GM18502 (cell line): ENCODE data around the gene PDLIM4.
A peak's percentile ranks its signal among the peaks of the same experiment; 100 is the strongest.

Source experiments
- ATAC-seq: cut with Tn5 transposase; IDR thresholded peaks from one replicate; pipeline ENCODE4 v1.9.1; 2021; ENCODE audit warnings: mild to moderate bottlenecking; ENCODE audit not compliant: unreplicated experiment, poor library complexity

PDLIM4 gene

DNA sequence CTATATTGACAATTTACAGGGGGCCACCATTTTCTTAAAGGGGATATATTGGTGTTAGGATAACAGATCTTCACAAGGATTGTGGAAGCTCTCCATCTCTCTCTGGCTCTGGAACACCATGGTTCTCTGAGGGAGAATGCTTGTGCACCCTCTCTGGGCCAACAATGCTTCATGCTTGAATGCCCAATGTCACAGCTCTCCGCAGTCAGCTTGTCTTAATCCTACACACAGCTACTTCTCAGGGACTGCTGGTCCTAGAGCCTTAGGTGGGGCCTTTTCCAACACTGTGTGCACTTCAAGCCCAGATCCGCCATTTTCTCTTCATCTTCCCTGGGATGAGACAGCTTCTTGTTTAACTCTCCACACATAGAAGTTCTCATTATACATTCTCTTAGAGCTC is 6.9 kb upstream of the PDLIM4 start:
- no peak for ATAC-seq

DNA sequence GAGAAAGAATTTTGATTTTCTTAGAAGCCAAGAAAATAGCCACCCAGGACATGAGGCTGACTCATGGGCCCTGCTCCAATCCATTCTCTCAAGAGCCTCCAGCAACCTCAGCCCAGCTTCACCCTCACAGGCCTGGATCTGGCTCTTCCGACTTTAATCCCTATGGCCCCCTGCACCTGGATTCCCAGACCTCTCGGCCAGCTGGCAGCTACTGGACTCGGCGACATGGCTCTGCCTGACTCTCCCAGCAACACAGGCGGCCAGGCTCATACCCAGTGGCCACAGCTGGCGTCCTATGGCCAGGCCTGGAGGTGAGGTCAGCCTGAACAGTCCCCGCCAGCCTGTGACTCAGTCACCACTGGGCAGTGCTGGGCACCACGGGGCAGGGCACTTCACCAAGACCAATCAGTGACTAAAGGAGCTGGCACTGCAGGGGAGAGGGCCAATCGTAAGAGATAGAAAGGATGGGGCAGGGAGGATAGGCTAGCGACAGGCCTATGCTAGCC is 6.2 kb upstream of the PDLIM4 start:
- no peak for ATAC-seq

DNA sequence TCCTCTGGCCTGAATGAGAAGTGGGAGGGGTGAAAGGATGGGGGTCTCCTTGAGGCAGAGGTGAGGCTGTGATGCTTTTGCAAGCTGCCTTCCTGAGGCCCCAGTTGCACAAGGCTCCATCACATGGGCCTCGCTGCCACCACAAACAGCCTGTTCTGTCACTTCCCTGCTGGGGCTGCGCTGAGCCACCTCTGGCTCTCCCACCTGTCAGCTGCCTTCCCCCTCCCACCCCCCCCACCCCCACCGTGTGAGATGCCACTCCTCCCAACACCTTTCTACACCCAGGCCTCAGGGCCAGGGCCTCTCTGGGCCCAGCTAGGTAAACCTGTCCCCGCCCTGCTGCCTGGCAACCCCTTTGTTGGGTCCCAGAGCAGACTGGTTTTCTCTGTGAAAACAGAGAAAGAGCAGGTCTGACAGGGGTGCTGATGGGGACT is 4.5 kb upstream of the PDLIM4 start:
- ATAC-seq = no peak

DNA sequence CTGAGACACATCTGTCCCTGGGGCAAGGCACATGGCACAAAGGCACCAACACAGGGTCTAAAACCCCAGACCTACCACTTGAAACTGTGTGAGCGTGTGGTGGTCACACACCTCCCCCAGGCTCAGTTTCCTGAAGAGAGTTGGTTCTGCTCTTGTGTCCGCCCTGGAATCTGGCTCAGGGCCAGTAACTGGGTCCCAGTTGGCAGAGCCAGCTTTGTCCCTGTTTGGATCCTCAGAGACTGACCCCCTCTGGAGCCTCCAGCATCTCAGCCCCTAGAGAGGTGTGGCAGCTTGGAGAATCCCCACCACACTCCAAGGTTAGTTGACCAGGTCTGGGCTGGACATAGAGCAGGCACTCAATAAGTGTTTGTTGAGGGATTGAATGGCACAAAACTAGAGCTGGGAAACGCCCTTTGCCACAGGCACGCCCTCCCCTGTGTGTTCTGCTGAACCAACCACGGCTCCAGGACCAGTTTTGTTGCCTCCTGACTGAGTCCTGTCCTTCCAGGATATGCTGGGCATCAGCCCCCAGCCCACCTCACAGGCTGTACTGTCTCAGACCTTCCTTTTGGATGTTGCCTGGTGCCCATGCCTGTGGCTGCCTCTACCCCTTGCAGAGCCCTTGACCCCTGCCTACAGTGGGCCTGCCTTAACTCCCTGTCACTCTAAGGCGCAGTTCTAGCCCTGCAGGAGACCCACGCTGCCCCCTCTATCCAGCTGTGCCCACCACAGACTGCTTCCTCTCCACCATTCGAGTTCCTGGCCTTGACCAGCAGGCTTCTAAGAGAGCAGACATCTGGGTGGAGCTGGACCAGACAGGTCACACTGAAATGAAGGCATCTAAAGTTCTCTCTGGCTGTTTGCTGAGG is 3.8 kb upstream of the PDLIM4 start:
- ATAC-seq = no peak

DNA sequence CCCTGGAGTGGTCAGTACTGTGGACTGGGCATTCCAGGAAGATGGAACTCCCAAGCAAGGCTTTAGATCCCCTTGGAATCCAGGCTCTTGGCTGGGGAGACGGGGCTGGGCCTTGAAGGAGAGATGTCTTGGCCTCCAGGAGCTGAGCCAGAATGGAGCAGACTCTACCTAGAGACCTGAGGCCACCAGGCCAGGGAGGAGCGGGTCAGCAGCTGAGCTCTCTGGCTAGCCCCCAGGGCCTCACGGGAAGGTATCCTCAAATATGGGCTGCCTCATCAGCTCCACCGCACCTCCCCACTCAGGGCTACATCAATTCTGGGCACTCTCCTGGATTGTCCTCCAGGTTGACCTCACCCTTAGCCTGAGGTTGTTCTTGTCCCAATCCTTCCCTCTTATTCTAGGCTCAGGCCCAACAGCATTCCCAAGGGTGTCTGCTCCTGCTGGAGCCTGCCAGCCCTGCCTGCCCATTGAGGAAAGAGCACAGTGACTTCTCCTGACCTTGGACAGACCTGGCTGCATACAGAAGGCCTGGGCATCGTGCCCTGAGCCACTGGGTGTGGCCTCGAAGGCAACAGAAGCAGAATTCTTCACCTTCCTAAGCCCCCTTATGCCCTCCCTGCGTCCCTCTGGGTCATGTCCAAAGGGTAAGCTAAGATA is 3.0 kb upstream of the PDLIM4 start:
- no peak for ATAC-seq

DNA sequence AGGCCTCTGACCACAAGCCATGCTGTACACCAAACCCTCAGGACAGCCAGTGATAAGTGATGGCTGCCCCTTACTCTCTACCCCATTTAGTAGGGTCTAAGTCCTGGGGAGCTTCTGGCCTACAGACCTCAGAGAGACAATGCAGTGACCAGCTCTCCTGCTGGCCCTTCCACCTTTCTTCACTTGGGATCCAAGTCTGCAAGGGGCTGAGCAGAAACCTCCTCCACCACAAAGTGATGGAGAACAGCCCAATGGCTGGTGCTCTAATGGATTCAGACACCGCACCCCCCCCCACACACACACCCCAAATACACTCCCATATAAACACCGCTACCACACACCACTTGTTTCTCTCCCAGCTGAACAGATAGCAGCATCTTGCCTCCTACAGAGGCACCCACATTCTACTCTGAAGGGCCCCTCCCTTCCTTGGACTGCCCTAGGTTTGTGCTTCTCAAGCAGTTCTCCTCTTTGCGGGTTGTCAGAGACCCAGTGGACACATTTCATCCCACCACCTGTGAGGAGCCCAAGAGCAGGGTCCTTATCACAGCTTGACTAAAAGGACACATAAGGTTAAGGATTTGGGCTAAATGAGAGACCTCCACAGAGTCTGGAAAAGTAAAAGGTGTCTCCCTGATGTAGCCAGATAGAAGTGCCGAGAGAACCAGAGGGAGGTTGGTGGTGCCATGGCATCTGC is 1.3 kb upstream of the PDLIM4 start:
- ATAC-seq = no peak

DNA sequence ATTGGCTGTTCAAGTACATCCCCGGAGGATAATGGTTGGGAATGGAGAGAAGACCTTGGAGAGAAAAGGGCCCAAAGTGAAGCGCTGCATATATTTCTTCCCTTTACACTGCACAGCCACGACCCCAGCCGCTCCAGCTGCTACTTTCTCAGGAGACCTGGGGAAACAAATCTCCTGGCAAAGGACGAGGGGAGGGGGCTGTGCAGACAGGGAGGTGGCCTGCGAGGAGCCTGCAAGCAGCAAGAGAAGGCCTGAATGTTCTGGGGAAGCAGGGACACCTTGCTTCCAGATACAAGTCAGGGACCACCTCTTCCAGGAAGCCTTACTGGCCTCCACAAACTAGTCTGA is 739 bp upstream of the PDLIM4 start:
- no peak for ATAC-seq

DNA sequence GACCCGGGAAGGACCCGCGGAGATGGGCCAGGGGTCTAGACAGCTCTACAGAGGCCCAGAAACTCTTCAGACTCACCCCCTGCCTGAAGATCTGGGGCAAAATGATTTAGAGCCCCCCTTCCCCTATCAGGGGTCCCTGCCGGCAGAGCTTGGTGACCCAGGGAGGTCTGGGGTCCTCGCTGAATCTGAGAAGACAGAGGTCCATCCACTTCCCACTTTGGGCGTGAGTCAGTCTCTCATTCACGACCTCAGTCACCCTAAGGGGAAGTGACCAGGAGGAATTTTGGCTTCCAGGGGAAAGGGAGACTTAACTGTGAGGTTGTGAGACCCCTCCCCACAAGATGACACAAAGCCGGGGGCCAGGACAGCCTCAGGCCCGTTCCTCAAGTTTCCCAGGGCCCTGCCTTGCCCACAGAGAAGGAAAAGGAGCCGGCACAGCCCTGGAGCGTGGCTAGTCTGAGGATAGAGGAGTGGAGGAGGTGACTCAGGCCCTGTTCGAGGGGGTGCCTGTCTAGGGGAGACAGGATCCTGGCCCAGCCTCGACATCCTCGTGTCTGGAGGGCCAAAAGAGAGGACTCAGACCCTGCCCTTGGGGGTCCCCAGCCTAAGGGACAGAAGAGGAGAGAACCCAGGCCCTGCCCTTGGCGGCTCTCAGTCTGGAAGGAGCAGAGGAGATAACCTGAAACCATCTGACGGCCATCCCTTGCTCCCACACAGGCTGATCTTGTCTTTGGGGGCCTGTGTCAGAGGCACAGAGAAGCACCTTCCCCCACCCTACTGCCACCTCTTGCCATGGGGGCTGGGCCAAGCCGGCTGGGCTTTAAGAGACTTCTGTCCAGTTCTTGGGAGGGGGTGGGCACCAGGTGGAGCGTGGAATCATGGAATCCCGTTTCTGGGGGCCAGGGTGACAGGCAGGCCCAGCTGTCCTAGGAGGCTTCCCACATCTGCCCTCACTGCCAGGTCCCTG is 889 bp downstream of the PDLIM4 start:
- ATAC-seq = no peak

DNA sequence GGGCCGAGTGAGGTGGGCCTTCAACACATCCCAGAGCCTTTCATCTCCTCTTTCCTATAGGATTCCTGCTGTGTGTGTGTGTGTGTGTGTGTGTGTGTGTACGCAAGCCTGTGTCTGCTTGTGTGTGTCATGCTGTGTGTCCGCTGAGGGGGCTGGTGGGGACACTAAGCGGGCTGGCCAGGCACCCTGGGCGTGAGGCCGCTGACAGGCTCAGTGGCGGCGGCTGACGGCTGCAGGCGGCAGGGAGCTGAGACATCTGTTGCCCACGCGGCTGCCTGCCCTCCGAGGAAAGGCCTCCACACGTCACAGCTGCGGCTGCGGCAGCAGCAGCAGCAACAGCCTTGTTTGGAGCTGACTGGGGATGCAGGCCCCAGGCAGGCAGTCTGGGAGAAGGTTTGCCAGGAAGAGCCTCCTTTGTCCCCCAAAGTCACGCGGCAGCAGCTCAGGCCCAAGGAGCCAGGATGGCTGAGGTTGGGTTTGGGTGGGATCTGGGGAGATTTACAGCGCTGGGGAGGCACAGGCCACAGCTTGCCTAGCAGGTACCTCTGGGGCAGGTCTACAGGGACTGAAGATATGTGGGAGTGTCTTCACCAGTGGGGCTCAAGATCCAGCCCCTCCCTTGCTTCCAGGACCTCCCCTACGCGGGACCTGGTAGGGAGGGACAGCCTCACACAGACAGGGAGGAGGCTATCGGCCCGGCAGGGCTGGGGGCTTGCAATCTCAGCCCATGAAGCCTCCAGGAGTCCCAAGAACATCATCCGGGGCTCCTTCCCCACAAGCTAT is 1.8 kb downstream of the PDLIM4 start:
- ATAC-seq = no peak

DNA sequence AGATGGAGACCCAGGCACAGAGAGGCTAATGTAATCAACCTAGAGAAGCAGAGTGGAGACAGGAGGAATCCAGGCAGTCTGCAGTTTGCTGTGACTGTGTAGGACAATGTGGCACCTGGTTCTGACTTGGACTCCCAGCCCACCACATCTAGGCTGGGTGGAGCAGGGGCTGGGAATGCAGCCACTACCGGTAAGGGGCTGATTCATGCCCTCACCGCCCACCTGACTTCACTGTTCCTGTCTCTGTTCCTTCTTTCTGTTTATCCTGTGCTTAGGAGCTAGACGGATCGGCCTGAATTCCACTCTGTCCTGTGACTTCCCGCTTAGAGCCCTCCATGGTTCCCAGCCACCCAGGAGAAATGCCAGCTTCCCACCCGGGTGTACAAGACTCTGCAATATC is 2.6 kb downstream of the PDLIM4 start:
- no peak for ATAC-seq

DNA sequence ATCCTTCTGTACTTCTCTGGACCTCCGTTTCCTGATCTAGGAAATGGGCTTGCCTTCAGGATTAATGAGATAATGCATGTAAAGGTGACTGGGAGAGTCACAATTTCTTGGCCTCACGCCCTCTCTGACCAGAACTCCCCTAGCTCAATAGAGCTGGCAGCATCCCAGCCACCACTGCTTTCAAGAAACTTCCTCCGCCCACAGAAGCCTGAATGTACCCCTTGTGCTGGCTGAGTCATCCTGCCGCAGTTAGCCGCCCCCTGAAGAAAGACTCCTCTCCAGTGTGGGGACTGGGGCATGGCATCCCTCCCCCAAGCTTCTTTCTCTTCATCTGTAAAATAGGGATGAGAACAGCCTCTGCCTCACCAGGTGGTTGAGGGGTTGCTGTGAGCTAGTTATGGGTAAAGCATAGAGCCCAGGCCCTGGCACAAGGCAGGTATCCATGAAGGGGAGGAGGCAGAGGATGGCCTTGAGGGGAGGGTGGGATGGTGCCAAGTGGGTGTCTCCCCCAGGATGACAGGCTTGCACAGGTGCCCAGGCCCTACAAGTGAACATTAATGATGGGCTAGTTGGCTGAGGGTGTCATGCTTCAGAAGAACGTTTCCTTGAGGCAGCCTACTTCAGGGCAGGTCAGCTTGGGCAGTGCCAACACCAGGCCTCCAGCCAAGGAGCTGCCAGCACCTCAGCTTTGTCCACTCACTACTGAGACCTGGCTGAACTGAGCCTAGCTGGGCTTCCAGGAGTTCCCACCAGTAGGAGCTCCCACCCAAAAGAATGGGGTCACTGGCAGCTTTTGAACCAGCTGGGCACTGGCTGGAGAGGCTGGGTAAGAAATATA is 3.4 kb downstream of the PDLIM4 start:
- ATAC-seq = peak; percentile 59

DNA sequence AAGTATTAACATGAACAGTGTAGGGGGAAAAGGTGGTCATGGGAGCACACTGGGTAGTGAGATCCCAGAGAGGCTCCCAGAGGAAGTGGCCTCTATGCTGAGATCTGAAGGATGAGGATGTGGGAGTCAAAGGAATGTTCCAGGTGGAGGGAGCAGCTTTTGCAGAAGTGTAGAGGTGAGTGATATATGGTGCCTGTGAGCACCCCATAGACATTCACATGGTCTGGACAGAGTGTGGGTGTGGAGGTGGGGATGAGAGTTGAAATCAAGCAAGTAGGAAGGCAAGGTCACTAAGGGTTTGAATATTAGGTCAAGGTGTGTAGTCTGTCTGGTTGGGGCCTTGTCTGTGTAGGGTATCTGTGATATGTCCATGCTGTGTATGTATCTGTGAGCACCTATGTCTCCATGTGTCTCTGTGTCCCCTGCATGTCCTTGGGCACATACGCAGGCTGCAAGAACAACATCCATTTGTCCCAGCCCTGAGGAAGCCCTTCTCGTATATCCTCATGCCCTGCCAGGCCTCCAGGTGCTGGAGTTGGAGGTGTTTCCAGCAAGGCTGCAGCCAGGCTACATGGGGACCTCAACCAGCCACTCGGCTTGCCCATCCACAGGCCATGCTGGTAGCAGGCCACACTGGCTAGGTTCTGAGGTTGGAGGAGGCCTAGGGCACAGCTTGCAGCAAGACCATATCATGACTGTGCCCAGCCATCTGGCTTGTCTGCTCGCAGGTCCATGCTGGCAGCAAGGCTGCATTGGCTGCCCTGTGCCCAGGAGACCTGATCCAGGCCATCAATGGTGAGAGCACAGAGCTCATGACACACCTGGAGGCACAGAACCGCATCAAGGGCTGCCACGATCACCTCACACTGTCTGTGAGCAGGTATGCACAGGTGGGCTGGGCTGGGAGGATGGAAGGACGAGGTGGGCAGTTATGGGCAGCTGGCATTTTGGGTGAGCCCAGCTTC is 4.7 kb downstream of the PDLIM4 start:
- no peak for ATAC-seq

DNA sequence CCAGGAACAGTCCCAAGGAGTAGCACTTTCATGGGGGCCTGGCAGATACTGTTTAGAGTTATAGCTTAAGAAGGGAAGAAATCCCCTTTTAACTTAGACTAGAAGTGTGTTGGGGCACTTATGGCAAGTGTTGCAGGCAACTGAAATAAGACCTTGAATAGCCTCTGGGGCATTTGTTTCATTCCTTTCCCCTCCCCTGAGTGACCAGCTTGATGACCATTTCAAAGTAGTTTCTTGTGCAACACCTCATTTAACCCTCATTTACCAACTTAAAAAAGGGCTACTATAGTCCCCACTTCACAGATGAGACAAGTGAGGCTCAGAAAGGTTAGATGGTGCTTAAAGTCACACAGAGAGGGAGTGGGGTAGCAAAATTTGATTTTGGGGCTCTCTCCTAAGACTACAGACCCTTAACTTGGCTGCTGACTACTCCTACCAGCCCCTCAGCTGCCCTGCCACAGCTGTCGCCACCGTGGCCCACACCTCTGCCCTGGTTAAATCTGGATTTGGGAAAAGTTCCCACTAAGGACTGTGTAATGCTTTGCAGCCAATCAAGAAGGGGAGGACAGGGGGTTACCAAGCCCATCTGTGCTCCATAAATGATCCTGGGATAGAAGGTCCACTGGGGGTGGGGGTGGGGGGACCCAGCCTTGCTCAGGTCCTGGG is 5.5 kb downstream of the PDLIM4 start:
- no peak for ATAC-seq

DNA sequence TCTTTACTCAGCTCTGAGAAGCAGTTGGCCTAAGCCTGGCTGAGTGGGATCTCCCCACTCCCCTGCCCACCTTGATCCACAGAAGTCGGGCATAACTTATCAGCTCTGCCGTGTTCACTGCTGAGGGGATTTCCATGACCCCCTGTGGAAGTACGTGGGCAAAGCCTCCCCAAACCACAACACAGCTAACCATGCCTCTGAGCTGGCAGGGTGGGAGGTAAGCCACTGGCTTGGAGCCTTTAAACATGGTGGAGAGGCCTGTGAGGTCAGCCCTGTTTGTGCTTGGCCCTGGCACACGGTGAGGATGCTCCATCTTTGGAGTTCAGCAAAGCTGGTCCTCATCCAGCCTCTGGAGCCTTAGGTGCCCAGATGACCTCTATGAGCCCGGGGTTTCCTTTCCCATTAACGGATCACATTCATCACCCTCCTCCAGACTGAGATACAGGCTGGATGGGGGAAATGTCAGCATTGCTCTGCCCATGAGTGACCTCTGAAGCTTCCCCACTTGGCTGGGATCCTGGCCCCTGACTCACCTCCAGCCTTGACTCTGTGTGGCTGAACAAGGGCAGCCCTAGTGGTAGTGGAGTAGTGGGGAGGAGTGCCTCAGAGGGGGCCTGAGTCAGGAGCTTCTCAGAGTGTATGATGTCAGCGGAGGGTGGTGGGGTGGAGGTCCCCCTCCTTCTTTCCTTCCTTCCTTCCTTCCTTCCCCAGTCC is 6.2 kb downstream of the PDLIM4 start:
- no peak for ATAC-seq

DNA sequence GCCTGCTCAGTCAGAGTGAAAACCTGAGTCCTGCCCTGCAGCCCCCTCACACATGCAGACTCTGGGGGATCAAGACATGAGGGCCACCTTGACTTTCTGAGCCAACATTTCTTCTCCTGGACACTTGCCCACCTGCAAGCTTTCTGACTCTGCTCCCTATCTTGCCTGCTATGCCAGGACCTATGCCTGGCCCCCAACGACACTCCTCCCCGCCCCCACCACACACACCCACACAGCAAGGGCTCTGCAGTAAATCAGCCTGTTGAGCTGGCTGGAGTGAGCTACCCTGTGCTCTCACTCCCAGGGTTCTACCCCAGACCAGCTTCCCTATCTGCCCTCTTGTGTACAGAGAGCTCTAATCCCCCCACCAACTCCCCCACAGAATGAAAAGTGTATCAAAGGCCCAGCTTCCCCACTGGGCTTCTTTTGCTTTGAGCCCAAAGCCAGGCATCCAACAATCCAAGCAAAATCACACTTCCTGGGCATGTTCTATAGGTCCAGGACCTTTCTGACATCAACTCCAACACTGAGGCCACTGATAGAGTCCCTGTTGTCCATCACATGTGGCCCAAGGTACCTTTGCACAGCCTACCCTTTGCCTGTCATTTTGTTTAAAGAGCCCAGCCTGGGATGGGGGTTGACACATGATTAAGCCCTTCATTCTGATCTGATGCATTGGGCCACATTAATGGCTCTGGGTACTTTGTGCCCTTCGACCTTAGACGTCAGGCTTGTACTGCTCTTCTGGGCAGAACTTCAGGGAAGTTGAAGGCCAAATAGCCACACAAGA is 7.2 kb downstream of the PDLIM4 start:
- no peak for ATAC-seq
